WERI-Rb-1 (cell line): ENCODE results near the gene GOSR2.
A peak's percentile ranks its signal among the peaks of the same experiment; 100 is the strongest.
"Not testable (repeated sequence)": the region's sequence is repeated elsewhere in the genome, so short reads cannot be mapped to it uniquely, and the experiment has no call there.

Experiments
- DNase-seq: peaks from one replicate; pipeline ENCODE4 v3.0.0-alpha.2; 2020
- H3K27ac ChIP-seq: fragments of 250-450 bp; sonication (Bioruptor Pico); 2 replicates; pipeline ENCODE4 v1.5.1; 2020; ENCODE audit warnings: mild to moderate bottlenecking, moderate library complexity
- H3K27me3 ChIP-seq: fragments of 250-450 bp; sonication (Bioruptor Pico); 2 replicates; pipeline ENCODE4 v1.5.1; 2021; ENCODE audit warnings: mild to moderate bottlenecking, low read depth, moderate library complexity; ENCODE audit not compliant: insufficient read depth, severe bottlenecking
- H3K36me3 ChIP-seq: fragments of 250-450 bp; sonication (Bioruptor Pico); 2 replicates; pipeline ENCODE4 v1.5.1; 2020; ENCODE audit warnings: mild to moderate bottlenecking, moderate library complexity
- H3K4me3 ChIP-seq: 2 replicates; pipeline ENCODE4 v1.5.1; 2011; ENCODE audit warnings: low read depth, mild to moderate bottlenecking, control low read depth, low read length
- H3K9me3 ChIP-seq: fragments of 250-450 bp; sonication (Bioruptor Pico); 2 replicates; pipeline ENCODE4 v1.5.1; 2021; ENCODE audit warnings: mild to moderate bottlenecking, moderate library complexity; ENCODE audit not compliant: severe bottlenecking
- TF ChIP-seq, protein P1 (sequence below): IDR thresholded peaks from 2 replicates; pipeline ENCODE4 v1.5.1; 2011; ENCODE audit warnings: low read depth, mild to moderate bottlenecking, control low read depth, inconsistent platforms, low read length

The GOSR2 gene

DNA sequence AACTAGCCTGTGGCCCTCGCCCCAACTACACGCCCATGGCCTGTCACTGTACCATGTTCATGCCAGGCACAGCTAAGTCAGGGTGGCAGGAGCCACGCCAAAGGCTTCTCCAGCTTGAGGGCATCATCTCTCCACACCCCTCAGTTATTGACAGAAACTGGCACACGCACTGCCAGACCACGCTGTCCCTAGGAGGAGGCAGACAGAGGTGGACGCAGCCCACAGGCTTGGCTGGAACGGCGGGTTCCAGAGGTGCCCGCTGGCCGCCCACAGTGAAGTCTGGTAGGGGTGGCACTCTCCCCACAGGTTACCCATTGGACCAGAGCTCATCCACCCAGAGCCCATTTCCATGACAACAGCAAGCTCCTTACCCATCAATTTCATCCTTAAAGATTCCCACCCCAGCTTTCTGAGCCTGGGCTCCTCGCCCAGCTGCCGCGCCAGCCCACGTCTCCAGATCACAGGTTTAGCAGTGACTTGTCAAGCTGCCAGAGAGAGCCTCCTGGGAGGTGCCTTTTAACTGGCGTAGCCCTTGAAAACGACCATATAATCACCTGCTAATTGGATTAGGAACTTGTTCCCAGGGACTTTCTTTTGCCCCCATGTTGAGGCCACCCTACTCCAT is 28.1 kb downstream of the GOSR2 start:
- TF ChIP-seq, protein P1, sequence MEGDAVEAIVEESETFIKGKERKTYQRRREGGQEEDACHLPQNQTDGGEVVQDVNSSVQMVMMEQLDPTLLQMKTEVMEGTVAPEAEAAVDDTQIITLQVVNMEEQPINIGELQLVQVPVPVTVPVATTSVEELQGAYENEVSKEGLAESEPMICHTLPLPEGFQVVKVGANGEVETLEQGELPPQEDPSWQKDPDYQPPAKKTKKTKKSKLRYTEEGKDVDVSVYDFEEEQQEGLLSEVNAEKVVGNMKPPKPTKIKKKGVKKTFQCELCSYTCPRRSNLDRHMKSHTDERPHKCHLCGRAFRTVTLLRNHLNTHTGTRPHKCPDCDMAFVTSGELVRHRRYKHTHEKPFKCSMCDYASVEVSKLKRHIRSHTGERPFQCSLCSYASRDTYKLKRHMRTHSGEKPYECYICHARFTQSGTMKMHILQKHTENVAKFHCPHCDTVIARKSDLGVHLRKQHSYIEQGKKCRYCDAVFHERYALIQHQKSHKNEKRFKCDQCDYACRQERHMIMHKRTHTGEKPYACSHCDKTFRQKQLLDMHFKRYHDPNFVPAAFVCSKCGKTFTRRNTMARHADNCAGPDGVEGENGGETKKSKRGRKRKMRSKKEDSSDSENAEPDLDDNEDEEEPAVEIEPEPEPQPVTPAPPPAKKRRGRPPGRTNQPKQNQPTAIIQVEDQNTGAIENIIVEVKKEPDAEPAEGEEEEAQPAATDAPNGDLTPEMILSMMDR = no peak
- H3K9me3 ChIP-seq = no peaks in the 10 kb centered on the region
- no peaks in the 10 kb centered on the region for H3K36me3 ChIP-seq
- no peak overlapping the region for H3K4me3 ChIP-seq
- H3K27me3 ChIP-seq = no peaks in the 10 kb centered on the region
- peak; percentile 91 for DNase-seq
- no peak overlapping the region for H3K27ac ChIP-seq

DNA sequence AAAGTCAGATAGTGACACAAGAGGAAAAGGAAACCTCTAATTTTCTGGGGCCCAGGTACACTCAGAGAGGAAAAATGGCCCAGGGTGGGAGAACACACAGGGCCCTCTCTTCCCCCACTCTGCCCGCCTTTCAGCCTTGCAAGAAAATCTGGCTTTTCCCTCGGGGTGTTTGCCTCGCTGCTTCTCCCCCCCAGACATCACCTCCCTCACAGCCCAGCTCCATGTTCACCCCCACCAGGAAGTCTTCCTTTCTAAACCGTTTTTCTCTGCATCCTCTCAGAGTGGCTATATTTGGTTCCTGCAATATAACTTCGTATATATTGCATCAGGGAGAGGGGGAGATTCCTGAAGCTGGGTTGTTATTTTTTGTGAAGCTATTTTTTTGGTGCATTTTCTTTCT is 28.7 kb downstream of the GOSR2 start:
- DNase-seq = no peak
- H3K27ac ChIP-seq = no peak overlapping the region
- no peaks in the 10 kb centered on the region for H3K9me3 ChIP-seq
- no peaks in the 10 kb centered on the region for H3K36me3 ChIP-seq
- H3K27me3 ChIP-seq = no peaks in the 10 kb centered on the region
- no peak overlapping the region for H3K4me3 ChIP-seq
- TF ChIP-seq, protein P1 = no peak

DNA sequence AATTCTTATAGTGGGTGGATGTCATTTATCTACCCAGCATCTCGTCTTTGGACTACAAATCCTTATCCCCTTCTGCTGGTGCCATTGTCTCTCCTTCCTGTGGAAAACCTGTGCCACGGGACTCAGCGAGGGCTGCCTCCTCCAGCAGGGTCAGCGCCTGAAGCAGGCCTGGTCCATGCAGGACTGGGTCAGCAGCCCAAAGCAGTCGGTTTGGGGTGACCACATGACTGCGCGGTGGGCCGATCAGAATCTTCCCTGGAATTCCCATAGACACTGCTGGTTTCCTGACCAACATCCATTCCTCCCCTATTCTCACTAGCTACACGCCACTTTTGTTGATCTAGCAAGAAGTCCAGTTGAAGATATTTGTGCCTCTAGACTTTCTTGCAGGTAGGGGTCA is 29.2 kb downstream of the GOSR2 start:
- DNase-seq = no peak
- no peaks in the 10 kb centered on the region for H3K36me3 ChIP-seq
- no peak overlapping the region for H3K27ac ChIP-seq
- no peaks in the 10 kb centered on the region for H3K9me3 ChIP-seq
- TF ChIP-seq, protein P1 = no peak
- H3K4me3 ChIP-seq = no peak overlapping the region
- H3K27me3 ChIP-seq = no peaks in the 10 kb centered on the region

DNA sequence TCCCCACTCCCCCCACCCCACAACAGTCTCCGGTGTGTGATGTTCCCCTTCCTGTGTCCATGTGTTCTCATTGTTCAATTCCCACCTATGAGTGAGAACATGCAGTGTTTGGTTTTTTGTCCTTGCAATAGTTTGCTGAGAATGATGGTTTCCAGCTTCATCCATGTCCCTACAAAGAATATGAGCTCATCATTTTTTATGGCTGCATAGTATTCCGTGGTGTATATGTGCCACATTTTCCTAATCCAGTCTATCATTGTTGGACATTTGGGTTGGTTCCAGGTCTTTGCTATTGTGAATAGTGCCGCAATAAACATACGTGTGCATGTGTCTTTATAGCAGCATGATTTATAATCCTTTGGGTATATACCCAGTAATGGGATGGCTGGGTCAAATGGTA is 30.2 kb downstream of the GOSR2 start:
- not testable (repeated sequence) for H3K9me3 ChIP-seq, H3K36me3 ChIP-seq, H3K27me3 ChIP-seq, H3K4me3 ChIP-seq, H3K27ac ChIP-seq, DNase-seq

DNA sequence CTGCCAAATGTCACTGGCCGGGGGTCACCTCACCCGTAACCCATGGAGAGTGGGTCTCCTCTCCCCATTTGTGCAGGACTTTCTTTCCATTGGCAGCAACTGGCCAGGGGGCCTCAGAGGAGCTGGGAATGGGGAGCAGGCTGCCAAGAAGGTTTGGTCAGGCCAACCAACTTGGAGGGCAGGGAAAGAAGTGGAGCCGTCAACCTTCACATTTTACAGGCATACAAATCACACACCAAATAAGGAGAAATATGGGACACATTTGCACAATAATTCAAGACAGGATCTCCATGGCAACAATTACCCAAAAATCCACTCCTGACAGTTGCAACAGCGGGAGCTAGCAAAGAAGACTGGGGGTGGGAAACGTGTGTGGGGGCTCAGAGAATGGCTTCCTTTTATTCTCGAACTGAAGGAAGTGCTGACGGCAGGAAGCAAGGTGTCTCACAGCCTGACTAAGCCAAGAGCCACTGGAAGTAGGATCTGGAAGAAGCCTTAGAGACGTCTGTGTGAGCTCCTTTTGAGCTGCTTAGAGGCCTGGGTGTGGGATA is 35.2 kb downstream of the GOSR2 start:
- no peak overlapping the region for H3K4me3 ChIP-seq
- H3K9me3 ChIP-seq = no peaks in the 10 kb centered on the region
- TF ChIP-seq, protein P1 = no peak
- no peak overlapping the region for H3K27ac ChIP-seq
- peaks cover 6% of the 10 kb centered on the region; the same call in 1 of the 2 replicates for H3K36me3 ChIP-seq
- no peaks in the 10 kb centered on the region for H3K27me3 ChIP-seq
- no peak for DNase-seq

DNA sequence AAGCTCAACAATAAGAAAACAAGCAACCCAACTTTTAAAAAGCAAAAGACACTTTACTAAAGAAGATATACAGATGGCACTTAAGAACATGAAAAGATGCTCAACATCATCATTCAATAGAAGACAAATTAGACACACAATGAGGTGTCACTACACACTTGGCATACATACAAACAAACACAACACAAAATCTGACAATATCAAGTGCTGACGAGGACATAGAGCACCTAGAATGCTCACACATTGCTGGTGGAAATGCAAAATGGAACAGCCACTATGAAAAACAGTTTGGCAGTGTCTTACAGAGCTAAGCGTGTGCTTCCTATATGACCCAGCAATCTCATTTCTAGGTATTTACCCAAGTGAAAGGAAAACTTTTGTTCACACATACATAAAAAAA is 37.2 kb downstream of the GOSR2 start:
- Histone ChIP-seq H3K36me3 (peaks cover 6% of the 10 kb centered on the region; the same call in 1 of the 2 replicates), H3K27ac (no peak overlapping the region), H3K27me3 (no peaks in the 10 kb centered on the region), H3K4me3 (no peak overlapping the region), H3K9me3 (no peaks in the 10 kb centered on the region)
- TF ChIP-seq, protein P1 = no peak
- no peak for DNase-seq
